H1 (cell line): ENCODE results near the gene SH2D2A. TPM values are rescaled to one million over a fixed set of nuclear protein-coding genes. Genes with fewer than 3 reads are reported as not detected.

ENCODE experiments used
- CTCF ChIA-PET: fragments of 300-600 bp; sonication (Branson Sonifier 250); formaldehyde crosslinking; loops from one replicate; lab custom pipeline; 2021; ENCODE audit not compliant: partially characterized antibody; lab: Charles Lee
- POLR2A ChIA-PET: fragments of 300-600 bp; sonication (Branson Sonifier 250); formaldehyde crosslinking; loops from one replicate; lab custom pipeline; 2021; ENCODE audit warnings: inconsistent platforms; ENCODE audit not compliant: partially characterized antibody; lab: Charles Lee
- DNase-seq, 2 experiments: peaks; one replicate each; pipeline versions ENCODE4 v3.0.0 to v3.0.0-alpha.2; 2010 to 2022; ENCODE audit warnings: low spot score in 2 of 2, low read depth in 1 of 2, mixed read lengths in 1 of 2
- FAIRE-seq: peaks from 2 replicates; lab custom pipeline; 2011; peaks lifted over from hg19 to GRCh38; lab: Jason Lieb, UNC
- H2AFZ ChIP-seq: 2 replicates; pipeline ENCODE4 v1.8.1; 2012; ENCODE audit warnings: low read length, inconsistent platforms
- H2AK5ac ChIP-seq: 2 replicates; pipeline ENCODE4 v1.6.1; 2013; ENCODE audit warnings: low read depth, low read length
- H2BK120ac ChIP-seq: replicated peaks from 2 replicates; pipeline ENCODE3; 2013; ENCODE audit warnings: low read depth, low read length, inconsistent platforms
- H2BK12ac ChIP-seq: 2 replicates; pipeline ENCODE4 v1.6.1; 2013; ENCODE audit warnings: low read depth, low read length
- H2BK15ac ChIP-seq: 2 replicates; pipeline ENCODE4 v1.6.1; 2013; ENCODE audit warnings: low read length
- H2BK20ac ChIP-seq: 2 replicates; pipeline ENCODE4 v1.6.1; 2013; ENCODE audit warnings: low read length
- H2BK5ac ChIP-seq: 2 replicates; pipeline ENCODE4 v1.6.1; 2013; ENCODE audit warnings: low read depth, low read length
- H3K14ac ChIP-seq: 2 replicates; pipeline ENCODE4 v1.6.1; 2013; ENCODE audit warnings: inconsistent platforms; ENCODE audit not compliant: insufficient read length
- H3K18ac ChIP-seq: 2 replicates; pipeline ENCODE4 v1.6.1; 2013; ENCODE audit warnings: low read length; ENCODE audit errors: extremely low read depth
- H3K23ac ChIP-seq: 2 replicates; pipeline ENCODE4 v1.6.1; 2013; ENCODE audit warnings: inconsistent platforms; ENCODE audit not compliant: insufficient read length
- H3K23me2 ChIP-seq: 2 replicates; pipeline ENCODE4 v1.6.1; 2013; ENCODE audit warnings: low read depth, low read length
- H3K27ac ChIP-seq: 2 replicates; pipeline ENCODE4 v1.6.1; 2011; ENCODE audit warnings: low read depth, low read length, inconsistent platforms
- H3K27me3 ChIP-seq, 4 experiments: replicated peaks in 1 of 4; 1 replicate in 1 of 4; 2 replicates in 3 of 4; pipeline versions ENCODE4 v1.6.1 to v1.8.1; 2011 to 2013; ENCODE audit warnings: low read length in 3 of 4, mild to moderate bottlenecking in 3 of 4, inconsistent platforms in 2 of 4, mixed read lengths in 2 of 4, moderate library complexity in 1 of 4; ENCODE audit not compliant: control insufficient read depth in 3 of 4, insufficient read depth in 3 of 4; ENCODE audit errors: extremely low read depth in 1 of 4
- H3K36me3 ChIP-seq, 4 experiments: 2 replicates each; pipeline versions ENCODE4 v1.6.1 to v1.8.1; 2011 to 2013; ENCODE audit warnings: mild to moderate bottlenecking in 4 of 4, low read length in 3 of 4, moderate library complexity in 2 of 4, control low read depth in 1 of 4, inconsistent platforms in 1 of 4; ENCODE audit not compliant: insufficient read depth in 4 of 4, control insufficient read depth in 2 of 4
- H3K4ac ChIP-seq: replicated peaks from 2 replicates; pipeline ENCODE3; 2013; ENCODE audit warnings: low read length, low read depth, mixed read lengths, inconsistent platforms; ENCODE audit not compliant: insufficient read length
- H3K4me1 ChIP-seq, 4 experiments: replicated peaks in 1 of 4; 1 replicate in 1 of 4; 2 replicates in 3 of 4; pipeline versions ENCODE4 v1.6.1 to v1.8.1; 2011 to 2013; ENCODE audit warnings: low read length in 3 of 4, inconsistent platforms in 2 of 4, mixed read lengths in 1 of 4; ENCODE audit not compliant: insufficient read depth in 4 of 4, control insufficient read depth in 3 of 4
- H3K4me2 ChIP-seq, 2 experiments: 2 replicates each; pipeline versions ENCODE4 v1.6.1 to v1.8.1; 2011 to 2013; ENCODE audit warnings: low read depth in 2 of 2, low read length in 2 of 2, control low read depth in 1 of 2, inconsistent platforms in 1 of 2, mild to moderate bottlenecking in 1 of 2; ENCODE audit not compliant: insufficient read depth in 1 of 2
- H3K4me3 ChIP-seq, 4 experiments: fragments of 200-600, 300-600 bp in 1 of 4; sonication (generic), shearing (Covaris generic), sonication (Bioruptor Twin) in 1 of 4; 2 replicates each; pipeline versions ENCODE4 v1.5.1 to v1.8.1; 2011 to 2016; ENCODE audit warnings: low read length in 4 of 4, low read depth in 3 of 4, control low read depth in 2 of 4, inconsistent platforms in 2 of 4, mild to moderate bottlenecking in 2 of 4, mixed read lengths in 1 of 4, moderate library complexity in 1 of 4; ENCODE audit not compliant: insufficient read depth in 2 of 4; ENCODE audit errors: extremely low read depth in 1 of 4
- H3K56ac ChIP-seq: replicated peaks from 2 replicates; pipeline ENCODE3; 2013; ENCODE audit warnings: low read depth, mild to moderate bottlenecking, mixed read lengths, low read length, inconsistent platforms; ENCODE audit not compliant: insufficient read length
- H3K79me1 ChIP-seq: 2 replicates; pipeline ENCODE4 v1.6.1; 2013; ENCODE audit warnings: low read depth, low read length, control low read depth
- H3K79me2 ChIP-seq, 2 experiments: 2 replicates each; pipeline versions ENCODE4 v1.6.1 to v1.8.1; 2012 to 2013; ENCODE audit warnings: low read length in 2 of 2, mild to moderate bottlenecking in 2 of 2, inconsistent platforms in 1 of 2; ENCODE audit not compliant: insufficient read depth in 2 of 2, control insufficient read depth in 1 of 2
- H3K9ac ChIP-seq, 4 experiments: replicated peaks in 1 of 4; 1 replicate in 1 of 4; 2 replicates in 3 of 4; pipeline versions ENCODE4 v1.6.1 to v1.8.1; 2011 to 2013; ENCODE audit warnings: low read depth in 3 of 4, low read length in 3 of 4, control low read depth in 2 of 4, mild to moderate bottlenecking in 2 of 4, moderate library complexity in 2 of 4, inconsistent platforms in 1 of 4; ENCODE audit errors: extremely low read depth in 1 of 4
- H3K9me3 ChIP-seq, 2 experiments: 2 replicates each; pipeline versions ENCODE4 v1.6.1 to v1.8.1; 2012 to 2013; ENCODE audit warnings: mild to moderate bottlenecking in 2 of 2, moderate library complexity in 2 of 2, control low read depth in 1 of 2, inconsistent platforms in 1 of 2, low read depth in 1 of 2, low read length in 1 of 2, mixed read lengths in 1 of 2; ENCODE audit not compliant: insufficient read depth in 2 of 2
- H4K20me1 ChIP-seq, 2 experiments: replicated peaks in 1 of 2; 2 replicates each; pipeline versions ENCODE3 to v1.8.1; 2011 to 2013; ENCODE audit warnings: inconsistent platforms in 2 of 2, low read length in 2 of 2, mild to moderate bottlenecking in 1 of 2; ENCODE audit not compliant: insufficient read depth in 2 of 2, control insufficient read depth in 1 of 2
- H4K5ac ChIP-seq: 2 replicates; pipeline ENCODE4 v1.6.1; 2013; ENCODE audit warnings: low read length, low read depth, mixed read lengths, inconsistent platforms; ENCODE audit not compliant: insufficient read length
- H4K8ac ChIP-seq: 2 replicates; pipeline ENCODE4 v1.8.0; 2013; ENCODE audit warnings: mild to moderate bottlenecking, moderate library complexity, low read length, inconsistent platforms; ENCODE audit not compliant: insufficient read depth; ENCODE audit errors: extremely low read depth
- H4K91ac ChIP-seq: replicated peaks from 2 replicates; pipeline ENCODE3; 2013; ENCODE audit warnings: low read length, mixed read lengths, inconsistent platforms; ENCODE audit not compliant: insufficient read length
- ATF3 ChIP-seq: IDR thresholded peaks from 2 replicates; pipeline ENCODE4 v1.6.1; 2011; ENCODE audit warnings: low read depth, mild to moderate bottlenecking, low read length; ENCODE audit not compliant: insufficient read depth
- BCL11A ChIP-seq, 2 experiments: IDR thresholded peaks; one replicate each; pipeline ENCODE4 v1.6.1; 2011; ENCODE audit warnings: low read depth in 2 of 2, low read length in 2 of 2, mild to moderate bottlenecking in 2 of 2
- CBX5 ChIP-seq: fragments of 300-800, 300-1000 bp; sonication (generic); IDR thresholded peaks from 2 replicates; pipeline ENCODE4 v1.7.1; 2016; ENCODE audit warnings: antibody characterized with exemption, low read length, low read depth
- EZH2 ChIP-seq: fragments of 200-600 bp; sonication (generic); IDR thresholded peaks from 2 replicates; pipeline ENCODE4 v1.7.1; 2012; ENCODE audit warnings: low read depth, mild to moderate bottlenecking, moderate library complexity, low read length, inconsistent platforms; ENCODE audit not compliant: severe bottlenecking
- POU5F1 ChIP-seq: IDR thresholded peaks from 2 replicates; pipeline ENCODE4 v1.6.1; 2011; ENCODE audit warnings: low read depth, mild to moderate bottlenecking, low read length, moderate library complexity
- RBBP5 ChIP-seq: IDR thresholded peaks from 2 replicates; pipeline ENCODE4 v1.7.1; 2012; ENCODE audit warnings: low read depth, mild to moderate bottlenecking, inconsistent platforms, low read length, moderate library complexity, borderline replicate concordance
- RXRA ChIP-seq: IDR thresholded peaks from 2 replicates; pipeline ENCODE4 v1.6.1; 2011; ENCODE audit warnings: low read depth, mild to moderate bottlenecking, low read length, moderate library complexity; ENCODE audit not compliant: insufficient read depth
- SAP30 ChIP-seq: fragments of 300-600 bp; sonication (generic); IDR thresholded peaks from 2 replicates; pipeline ENCODE4 v1.7.1; 2012; ENCODE audit warnings: low read length, moderate library complexity, mild to moderate bottlenecking, inconsistent platforms; ENCODE audit not compliant: insufficient read depth, insufficient replicate concordance
- SP1 ChIP-seq: IDR thresholded peaks from 2 replicates; pipeline ENCODE4 v1.6.1; 2011; ENCODE audit warnings: low read depth, low read length
- SP4 ChIP-seq: IDR thresholded peaks from 2 replicates; pipeline ENCODE4 v1.6.1; 2012; ENCODE audit warnings: low read length, inconsistent platforms
- SUZ12 ChIP-seq: fragments of 200-600 bp; sonication (generic); IDR thresholded peaks from 2 replicates; pipeline ENCODE4 v1.6.1; 2012; ENCODE audit warnings: mild to moderate bottlenecking, inconsistent platforms, low read length, moderate library complexity, mixed read lengths
- YY1 ChIP-seq: IDR thresholded peaks from 2 replicates; pipeline ENCODE4 v1.6.1; 2011; ENCODE audit warnings: low read depth, mild to moderate bottlenecking, low read length
- WGBS, 2 experiments: shearing (Covaris generic) in 1 of 2; methylation state at CpG; one replicate each; pipeline versions ENCODE4 v1.1.6 to v1.1.7; 2013 to 2015; ENCODE audit warnings: low lambda C conversion rate in 2 of 2, mixed read lengths in 2 of 2, inconsistent platforms in 1 of 2, low coverage in 1 of 2, missing lambda C conversion rate in 1 of 2; ENCODE audit not compliant: insufficient replicate concordance in 2 of 2, insufficient coverage in 1 of 2, insufficient read length in 1 of 2; ENCODE audit errors: extremely low coverage in 1 of 2, missing lambda C conversion rate in 1 of 2; 5-methylcytosine and 5-hydroxymethylcytosine counted together
- polyA plus RNA-seq, 7 experiments: library from polyadenylated mRNA; depleted of rRNA in 3 of 7; stranded (reverse) in 5 of 7; unstranded in 2 of 7; fragments of >200 nt in 5 of 7; fragments of 200-250 nt in 2 of 7; gene quantifications; 1 replicate in 5 of 7; 2 replicates in 1 of 7; 4 replicates in 1 of 7; pipeline versions ENCODE4 v1.2.1 to v1.2.3, GENCODE V29; 2011 to 2013; ENCODE audit warnings: missing spikeins in 2 of 7, mixed read lengths in 2 of 7
- total RNA-seq: library from RNA; stranded (reverse); fragmentation: NEBNext Ultra II Directional; extraction: Animal tissue kit (Norgen Biotek cat#: 25700); gene quantifications from 2 replicates; pipeline ENCODE4 v1.2.1, GENCODE V29; 2021

SH2D2A gene
- total and polyA plus RNA-seq, 2 of the 8 experiments (the other 6 are each of a cell fraction or from before 2014, with no cell fraction given): 3.3 to 7.9 TPM

DNA sequence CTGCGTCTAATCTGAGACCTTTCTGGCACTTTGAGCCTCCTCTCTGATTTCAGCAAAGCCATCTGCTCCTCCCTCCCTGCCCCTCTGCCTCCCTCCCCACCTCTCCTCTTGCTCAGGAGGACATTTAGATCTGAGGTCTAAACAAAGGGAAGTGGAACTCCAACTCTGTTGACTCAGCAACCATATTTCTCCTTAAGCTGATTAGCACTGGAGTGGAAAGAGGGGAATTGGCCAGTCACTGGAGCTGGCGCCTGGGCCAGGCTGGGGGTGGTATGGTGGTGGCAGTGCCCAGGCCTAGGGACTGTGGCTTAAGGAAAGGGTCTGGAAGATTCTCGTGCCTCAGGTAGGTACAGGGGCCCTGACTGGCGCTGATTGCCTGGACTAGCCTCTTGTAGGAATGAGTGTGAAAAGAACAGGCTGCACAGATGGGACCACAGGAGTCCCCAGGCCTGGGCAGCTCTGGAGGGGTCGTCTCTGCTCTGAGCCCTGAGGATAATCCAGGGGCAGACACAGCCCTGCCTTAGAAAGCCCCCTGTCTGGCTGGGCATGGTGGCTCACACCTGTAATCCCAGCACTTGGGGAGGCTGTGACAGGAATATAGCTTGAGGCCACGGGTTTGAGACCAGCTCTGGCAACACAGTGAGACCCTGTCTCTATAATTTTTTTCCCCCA lies 11.9 kb downstream of the SH2D2A start:
- no peak overlapping the region for H2BK120ac ChIP-seq
- no peaks in the 10 kb centered on the region for H3K9me3 ChIP-seq
- H2BK12ac ChIP-seq: no peak overlapping the region
- no peak overlapping the region for H3K14ac ChIP-seq
- no peak overlapping the region for H2BK15ac ChIP-seq
- H2AK5ac ChIP-seq: no peak overlapping the region
- H3K79me2 ChIP-seq: no peaks in the 10 kb centered on the region
- H2BK5ac ChIP-seq: no peak overlapping the region
- no peak overlapping the region for H3K56ac ChIP-seq
- no peaks in the 10 kb centered on the region for H3K79me1 ChIP-seq
- H2AFZ ChIP-seq: no peak overlapping the region
- H3K23me2 ChIP-seq: no peaks in the 10 kb centered on the region
- no peaks in the 10 kb centered on the region; a peak in 1 of 7 replicates for H3K4me1 ChIP-seq
- H4K20me1 ChIP-seq: no peaks in the 10 kb centered on the region
- peak overlapping the region; percentile 43; the same call in 1 of the 2 replicates for H4K8ac ChIP-seq
- peaks cover 0 to 2% (median 0%) of the 10 kb centered on the region in 4 experiments; a peak in 1 of 7 replicates for H3K27me3 ChIP-seq
- no peak overlapping the region for H3K23ac ChIP-seq
- no peak overlapping the region for H3K4me3 ChIP-seq
- H3K27ac ChIP-seq: no peak overlapping the region
- no peak overlapping the region for H3K9ac ChIP-seq
- CTCF ChIA-PET: interaction anchor here (0.7 to 31.8 kb wide), 11 partner anchors 7 to 145 kb away, joined by 3 to 491 read pairs (median 6); no protein-coding TSS in a partner anchor
- no peak overlapping the region for H3K18ac ChIP-seq
- H3K36me3 ChIP-seq: peaks cover 7 to 15% (median 10%) of the 10 kb centered on the region in 4 experiments; a peak in 6 of 8 replicates
- H4K91ac ChIP-seq: no peak overlapping the region
- DNase-seq (no peak), FAIRE-seq (no peak)
- WGBS, 2 experiments: 66% methylated on average over 6 of the region's 6 CpGs; no CpG with 5 or more reads in 1 of the 2 experiments
- H3K4me2 ChIP-seq: no peak overlapping the region
- no peak overlapping the region for H3K4ac ChIP-seq
- no peak overlapping the region for H2BK20ac ChIP-seq
- POLR2A ChIA-PET: interaction anchor here (0.6 to 1.6 kb wide), 8 partner anchors 9 to 106 kb away, joined by 3 to 5 read pairs (median 3); partner anchors contain the start of genes HDGF, ISG20L2 and METTL25B
- H4K5ac ChIP-seq: no peak overlapping the region
- TF ChIP-seq POU5F1 (no peak), RXRA (no peak), RBBP5 (no peak), SP1 (no peak), BCL11A (IDR thresholded peaks at IDR 0.05; ENCODE audit: low read depth in 2 of 2, low read length in 2 of 2) (no peak), YY1 (no peak), EZH2 (no peak), SUZ12 (no peak), ATF3 (no peak), SAP30 (no peak), CBX5 (no peak), SP4 (no peak)
